Smooth muscle cell of the brain vasculature (primary cell): Measurements from ENCODE around the gene MYO10.
"Not testable (repeated sequence)": the region's sequence is repeated elsewhere in the genome, so short reads cannot be mapped to it uniquely, and the experiment has no call there.

Experiments
- DNase-seq: peaks from one replicate; pipeline ENCODE4 v3.0.0-alpha.2; 2012; ENCODE audit warnings: low read depth, low spot score

Gene MYO10

DNA sequence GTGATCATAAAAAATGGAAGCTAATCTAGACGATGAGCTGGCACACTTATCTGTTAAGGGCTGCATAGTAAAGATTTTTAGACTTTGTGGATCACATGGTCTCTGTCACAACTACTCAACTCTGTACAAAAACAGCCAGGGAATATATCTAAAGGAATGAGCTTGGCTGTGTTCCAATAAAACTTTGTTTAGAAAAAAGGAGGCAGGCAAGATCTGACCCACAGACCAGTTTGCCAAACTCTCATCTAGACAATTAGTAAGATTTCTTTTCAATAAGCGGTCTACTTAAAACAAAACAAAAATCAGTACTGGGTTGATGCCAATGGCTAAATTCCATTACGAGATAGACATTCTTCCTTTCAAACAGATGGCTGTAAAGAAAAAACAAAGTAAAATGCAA lies 266.3 kb downstream of the MYO10 start:
- no peak for DNase-seq

GRCh38 chr5:16668631-16669030 lies 267.5 kb downstream of the MYO10 start:
- DNase-seq, result no peak

DNA sequence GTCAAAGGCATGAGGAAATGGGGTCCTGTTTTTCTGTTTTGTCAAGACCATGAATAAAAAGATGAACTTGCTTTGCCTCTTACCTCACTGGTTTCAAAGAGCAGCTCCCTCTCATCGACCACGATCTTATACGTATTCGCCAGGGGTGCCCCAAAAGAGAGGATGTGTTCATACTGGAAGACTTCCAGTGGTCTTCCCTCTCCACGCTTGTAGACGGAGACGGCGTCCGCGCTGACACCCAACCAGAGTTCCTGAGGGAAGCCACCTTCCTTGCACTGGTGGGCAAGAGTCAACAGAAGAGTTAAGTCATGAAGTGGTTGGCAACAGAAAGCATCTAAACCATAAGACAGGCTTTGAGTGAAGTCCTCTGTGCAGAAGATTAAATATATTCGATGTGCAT lies 267.9 kb downstream of the MYO10 start:
- no peak for DNase-seq

GRCh38 chr5:16666883-16667398 lies 269.1 kb downstream of the MYO10 start:
- no peak for DNase-seq

DNA sequence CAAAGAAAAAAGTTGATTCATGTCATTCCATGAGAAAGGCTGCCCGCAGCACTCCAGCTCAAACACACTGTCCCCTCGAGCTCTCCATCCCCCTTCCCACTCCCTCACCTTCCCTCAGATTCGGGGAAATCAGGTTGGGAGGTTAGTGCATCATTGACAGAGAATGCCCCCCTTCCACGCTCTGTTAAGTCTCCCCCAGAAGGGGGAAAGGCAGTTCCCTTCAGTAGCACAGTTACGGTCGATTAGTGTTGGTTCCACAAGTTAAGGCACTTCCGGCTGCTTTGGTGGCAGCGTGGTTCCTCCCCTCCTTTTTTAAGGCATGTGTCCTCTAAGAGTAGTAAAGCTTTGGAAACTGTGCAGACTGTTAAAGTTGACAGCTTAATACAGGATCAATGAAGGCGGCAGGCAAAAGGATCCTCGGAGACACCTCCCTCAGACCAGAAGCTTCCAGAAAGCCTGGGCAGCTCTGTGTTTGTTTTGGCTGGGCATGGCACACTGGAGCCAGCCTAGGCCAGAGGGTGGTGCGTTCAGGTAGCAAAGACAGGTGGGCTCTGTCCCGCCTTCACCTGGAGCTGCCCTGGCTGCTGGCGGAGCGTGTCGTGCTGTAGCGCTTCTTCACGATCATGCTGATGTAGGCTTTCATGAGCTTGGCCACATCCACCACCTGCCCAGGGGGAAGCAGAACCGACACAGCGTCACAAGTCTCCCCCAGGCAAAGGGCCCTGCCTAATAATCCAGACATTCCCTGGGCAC lies 269.8 kb downstream of the MYO10 start:
- no peak for DNase-seq

DNA sequence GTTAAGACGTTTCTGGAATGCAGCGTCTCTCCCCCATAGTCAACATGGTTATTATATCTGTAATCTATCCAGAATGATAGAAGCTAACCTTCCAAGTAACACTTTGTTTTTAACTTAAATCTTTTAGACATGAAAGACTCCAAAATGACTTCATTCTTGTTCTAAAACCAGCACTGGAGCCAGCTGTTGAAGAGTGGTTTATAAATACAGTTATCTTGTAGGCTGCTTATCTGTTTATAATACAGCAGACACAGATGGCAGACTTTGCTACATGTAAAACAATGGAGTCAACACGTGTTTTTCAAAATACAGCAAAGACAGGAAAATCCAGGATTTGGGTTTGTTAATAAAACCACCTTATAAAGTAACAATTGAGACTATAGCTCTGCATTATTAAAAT lies 270.5 kb downstream of the MYO10 start:
- no peak for DNase-seq

DNA sequence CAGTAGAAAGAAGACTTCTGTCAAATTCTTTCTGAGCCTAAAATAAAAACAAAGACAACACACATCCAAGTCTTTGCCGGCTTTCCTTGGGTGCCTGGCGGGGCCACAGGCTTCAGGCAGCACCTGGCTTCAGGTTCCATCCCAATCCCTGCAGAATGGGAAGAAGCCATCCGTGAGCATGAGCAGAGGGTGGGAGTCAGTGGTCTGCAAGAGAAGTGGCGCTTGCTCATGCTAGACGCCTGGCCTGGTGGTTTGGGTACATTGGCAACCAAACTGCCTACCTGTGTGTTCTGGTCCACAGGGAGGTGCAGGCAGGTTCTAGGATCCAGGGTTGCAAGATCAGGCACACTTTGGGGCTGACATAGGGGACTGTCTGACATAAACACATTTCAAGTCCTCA lies 271.7 kb downstream of the MYO10 start:
- no peak for DNase-seq

GRCh38 chr5:16663840-16664239 lies 272.2 kb downstream of the MYO10 start:
- DNase-seq, result no peak

- DNase-seq, result no peak
Observed at GRCh38 chr5:16661713-16662112, 274.4 kb downstream of the MYO10 start.

- DNase-seq, result no peak
Observed at GRCh38 chr5:16660982-16661381, 275.1 kb downstream of the MYO10 start.

DNA sequence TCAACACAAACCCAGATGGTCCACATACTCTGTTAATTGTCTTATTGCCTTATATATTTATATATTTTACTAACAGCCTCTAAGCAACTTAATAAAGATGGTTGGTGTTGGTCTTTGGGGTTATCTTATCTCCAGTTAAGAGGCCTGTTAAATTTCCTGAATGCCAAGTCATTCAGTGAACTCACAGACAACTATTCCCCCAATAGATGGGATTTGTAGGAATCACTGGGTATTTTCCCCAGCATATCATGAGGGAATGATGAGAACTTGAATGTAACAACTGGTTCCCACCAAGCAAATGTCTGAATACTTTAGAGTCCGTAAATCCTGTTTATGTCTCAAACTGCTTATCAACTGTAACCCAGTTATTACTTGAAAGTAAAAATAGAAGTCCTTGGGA lies 276.6 kb downstream of the MYO10 start:
- DNase-seq, result no peak

GRCh38 chr5:16656561-16657191 lies 279.4 kb downstream of the MYO10 start:
- DNase-seq, result no peak

- DNase-seq, result no peak
Observed at GRCh38 chr5:16654647-16655334, 281.3 kb downstream of the MYO10 start.

- DNase-seq, result not testable (repeated sequence)
Observed at GRCh38 chr5:16648739-16649138, 287.3 kb downstream of the MYO10 start.

DNA sequence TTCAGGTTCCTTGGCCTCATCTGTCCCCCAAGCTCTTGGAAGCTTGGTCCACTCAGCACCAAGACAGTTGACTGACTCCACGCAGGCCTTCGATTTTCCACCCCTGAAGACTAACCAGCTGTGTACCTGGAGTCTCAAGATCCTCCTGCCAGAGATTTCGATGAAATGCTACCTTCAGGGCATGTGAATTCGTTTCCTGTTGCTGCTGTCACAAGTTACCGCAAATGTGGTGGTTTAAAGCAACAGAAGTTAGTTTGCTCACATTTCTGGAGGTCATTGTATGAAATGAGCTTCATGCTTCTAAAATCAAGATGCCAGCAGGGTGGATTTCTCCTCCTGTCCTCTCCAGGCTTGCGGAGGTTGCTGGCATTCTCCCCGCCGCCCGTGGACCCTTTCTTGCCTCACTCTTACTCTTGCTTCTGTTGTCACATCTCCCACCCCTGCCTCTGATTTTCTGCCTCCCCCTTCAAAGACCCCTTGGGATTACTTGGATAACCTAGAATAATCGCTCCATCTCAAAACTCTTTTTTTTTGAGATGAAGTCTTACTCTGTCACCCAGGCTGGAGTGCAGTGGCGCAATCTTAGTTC lies 291.7 kb downstream of the MYO10 start:
- DNase-seq, result no peak

DNA sequence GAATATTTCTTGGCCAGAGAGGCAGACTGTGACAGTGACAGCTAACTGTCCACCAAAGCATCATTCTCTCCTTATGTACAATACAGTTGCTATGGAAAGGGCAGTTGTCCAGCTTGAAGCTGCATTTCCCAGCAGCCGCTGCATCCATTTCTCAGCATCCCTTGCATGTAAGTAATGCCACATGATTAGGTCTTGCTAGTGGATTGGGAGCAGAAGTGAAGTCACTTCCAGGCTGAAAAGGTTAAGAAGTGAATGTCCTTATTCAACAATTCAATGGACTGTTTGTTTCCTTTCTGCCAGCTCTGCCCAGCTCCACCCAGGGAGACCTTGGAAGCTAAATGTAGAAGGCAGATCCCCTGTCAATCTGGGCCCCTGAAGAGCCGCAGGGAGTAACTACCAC lies 293.2 kb downstream of the MYO10 start:
- no peak for DNase-seq

- no peak for DNase-seq
Observed at GRCh38 chr5:16639206-16639605, 296.9 kb downstream of the MYO10 start.

- DNase-seq, result no peak
Observed at GRCh38 chr5:16628376-16628775, 307.7 kb downstream of the MYO10 start.

DNA sequence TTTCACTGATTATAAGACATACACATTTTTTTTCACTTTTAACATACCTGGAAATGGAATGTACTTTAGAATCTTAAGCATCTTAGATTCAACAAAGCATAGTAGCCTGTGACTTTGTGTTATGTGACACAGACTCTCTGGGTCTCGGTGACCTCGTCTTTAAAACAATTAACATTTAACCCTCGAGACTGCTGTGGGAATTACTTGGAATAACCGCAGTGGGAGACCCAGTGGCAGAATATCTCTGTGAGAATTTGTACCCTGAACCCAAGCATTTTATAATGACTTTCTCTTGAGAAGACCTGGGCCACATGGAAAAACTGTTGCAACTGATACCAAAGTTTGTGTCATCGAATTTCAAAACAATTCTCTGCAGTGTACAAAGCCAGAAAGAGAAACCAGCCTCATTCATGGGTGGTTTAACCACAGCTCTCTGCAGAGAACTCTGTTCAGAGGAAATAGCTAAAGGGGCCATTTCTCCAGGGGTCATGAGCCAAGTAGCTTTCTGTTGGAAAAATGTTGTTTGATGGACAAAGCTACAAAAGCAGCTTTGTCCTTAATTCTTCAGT lies 309.3 kb downstream of the MYO10 start:
- no peak for DNase-seq

GRCh38 chr5:16625096-16625495 lies 311.0 kb downstream of the MYO10 start:
- no peak for DNase-seq

- DNase-seq, result no peak
Observed at GRCh38 chr5:16619136-16619535, 317.0 kb downstream of the MYO10 start.
